HL-60/S4 (cell line): ENCODE measurements around the gene TTC9B.

Source experiments
- in situ Hi-C: fragments of 300-500 bp; cut with MboI; formaldehyde crosslinking; loops from 2 replicates; pipeline ENCODE4 v1.14.3; 2022; ENCODE audit warnings: low sequenced_read_pairs

Gene TTC9B

GRCh38 chr19:40217934-40218890 lies at the start of gene TTC9B:
TTC9B (minus strand) TSS chr19:40218384; CDS start chr19:40218381, 3 bp downstream.
- in situ Hi-C loops: no loop called here

DNA sequence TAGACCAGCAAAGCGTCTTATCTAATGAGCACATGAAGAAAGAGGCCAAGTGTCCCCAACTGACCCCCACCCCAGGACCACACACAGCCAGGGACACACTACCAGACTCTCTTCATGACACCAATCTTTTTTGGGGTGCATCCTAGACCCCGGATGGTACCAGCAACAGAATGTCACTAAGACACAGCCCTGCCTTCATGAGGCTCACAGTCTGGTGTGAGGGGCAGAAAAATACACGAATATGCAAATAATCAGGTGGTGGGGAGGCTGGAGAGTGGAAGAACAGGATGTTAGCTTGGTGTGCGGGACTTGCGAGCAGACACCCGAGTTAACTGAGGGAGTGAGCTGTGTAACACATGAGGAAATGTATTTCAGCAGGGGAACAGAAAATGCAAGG lies 49.4 kb upstream of the TTC9B start:
- in situ Hi-C loops: no loop called here

- in situ Hi-C loops: no loop called here
Observed at GRCh38 chr19:40266912-40267600, 48.9 kb upstream of the TTC9B start.

- in situ Hi-C loops: no loop called here
Observed at GRCh38 chr19:40266119-40266518, 47.9 kb upstream of the TTC9B start.

DNA sequence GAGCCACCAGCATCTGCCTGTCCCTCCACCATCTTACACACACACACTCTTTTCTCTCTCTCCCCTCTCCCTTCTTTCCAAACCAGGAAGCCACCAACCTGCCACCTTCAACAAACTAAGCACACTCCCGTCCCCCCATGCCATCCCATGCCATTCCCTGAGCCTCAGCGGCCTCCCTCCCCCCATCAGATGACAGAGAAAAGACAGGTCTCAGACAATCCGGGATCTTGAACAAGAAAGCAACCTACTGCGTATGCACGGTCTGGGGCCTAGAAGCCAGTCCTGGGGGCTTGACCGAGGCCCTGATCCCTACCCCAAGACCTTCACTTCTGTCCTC lies 47.5 kb upstream of the TTC9B start:
- in situ Hi-C loops: no loop called here

DNA sequence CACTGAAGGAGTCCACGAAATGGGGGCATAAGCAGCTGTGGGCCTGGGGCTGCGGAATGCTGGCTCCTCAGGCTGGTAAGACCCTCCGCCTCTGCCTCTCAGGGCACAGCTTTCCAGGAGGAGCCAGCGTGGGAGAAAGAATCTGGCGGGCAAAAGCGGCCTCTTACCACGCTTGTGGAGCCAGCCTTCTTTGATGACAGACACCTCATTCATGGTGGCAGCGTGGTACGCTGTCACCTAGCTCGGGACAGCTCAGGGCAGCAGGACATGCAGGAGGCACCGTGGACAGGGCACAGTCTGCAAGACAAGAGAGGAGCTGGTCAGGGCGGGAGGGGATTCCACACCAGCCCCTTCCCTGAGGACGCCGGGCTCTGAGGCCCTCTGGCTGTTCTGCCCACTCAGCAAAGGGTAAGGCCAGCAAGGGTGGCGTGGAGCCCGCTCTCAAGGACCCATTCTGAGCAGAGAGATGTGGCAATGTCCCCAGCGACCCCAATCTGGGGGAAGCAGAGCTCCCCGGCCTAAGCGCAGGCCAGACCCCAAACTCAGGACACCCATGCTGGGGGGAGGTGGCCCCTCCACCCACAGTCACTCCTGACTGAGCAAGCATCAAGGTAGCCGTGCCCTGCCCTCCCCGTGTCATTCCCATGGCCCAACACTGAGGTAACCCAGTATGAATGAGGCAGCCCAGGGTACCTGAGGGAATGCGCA lies 47.0 kb upstream of the TTC9B start:
- in situ Hi-C loops: no loop called here

DNA sequence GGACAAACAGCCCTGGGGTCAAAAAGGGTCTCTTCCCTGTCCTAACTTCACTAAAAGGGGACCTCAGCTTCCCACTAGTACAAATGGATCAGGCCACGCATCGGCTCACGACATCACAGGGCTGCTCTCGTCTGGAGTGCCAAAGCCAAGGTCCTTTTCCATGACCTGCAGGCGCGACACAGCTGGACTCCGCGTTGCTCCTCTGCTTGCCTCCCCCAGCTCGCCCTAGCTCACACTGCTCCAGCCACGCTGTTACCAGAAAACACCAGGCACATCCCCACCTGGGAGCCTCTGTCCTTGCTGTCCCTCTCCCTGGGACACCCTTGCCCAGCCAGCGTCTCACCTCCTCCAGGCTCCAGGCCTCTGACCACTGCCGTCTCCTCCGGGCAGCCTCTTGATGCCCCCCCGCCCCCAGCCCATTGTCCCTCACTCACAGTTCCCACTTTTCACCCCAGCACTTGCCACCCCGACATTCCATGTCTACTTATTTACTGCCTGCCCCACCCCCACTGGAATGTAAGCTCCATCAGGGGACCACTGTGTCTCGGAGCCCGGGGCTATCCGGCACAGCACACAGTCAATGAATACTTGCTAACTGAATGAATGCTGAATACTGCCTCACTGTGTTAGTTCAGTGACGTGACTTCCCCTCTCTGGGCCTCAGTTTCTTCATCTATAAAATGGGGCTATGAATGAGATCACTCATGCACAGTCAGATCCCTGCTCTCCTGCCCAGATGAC lies 46.3 kb upstream of the TTC9B start:
- in situ Hi-C loops: no loop called here

DNA sequence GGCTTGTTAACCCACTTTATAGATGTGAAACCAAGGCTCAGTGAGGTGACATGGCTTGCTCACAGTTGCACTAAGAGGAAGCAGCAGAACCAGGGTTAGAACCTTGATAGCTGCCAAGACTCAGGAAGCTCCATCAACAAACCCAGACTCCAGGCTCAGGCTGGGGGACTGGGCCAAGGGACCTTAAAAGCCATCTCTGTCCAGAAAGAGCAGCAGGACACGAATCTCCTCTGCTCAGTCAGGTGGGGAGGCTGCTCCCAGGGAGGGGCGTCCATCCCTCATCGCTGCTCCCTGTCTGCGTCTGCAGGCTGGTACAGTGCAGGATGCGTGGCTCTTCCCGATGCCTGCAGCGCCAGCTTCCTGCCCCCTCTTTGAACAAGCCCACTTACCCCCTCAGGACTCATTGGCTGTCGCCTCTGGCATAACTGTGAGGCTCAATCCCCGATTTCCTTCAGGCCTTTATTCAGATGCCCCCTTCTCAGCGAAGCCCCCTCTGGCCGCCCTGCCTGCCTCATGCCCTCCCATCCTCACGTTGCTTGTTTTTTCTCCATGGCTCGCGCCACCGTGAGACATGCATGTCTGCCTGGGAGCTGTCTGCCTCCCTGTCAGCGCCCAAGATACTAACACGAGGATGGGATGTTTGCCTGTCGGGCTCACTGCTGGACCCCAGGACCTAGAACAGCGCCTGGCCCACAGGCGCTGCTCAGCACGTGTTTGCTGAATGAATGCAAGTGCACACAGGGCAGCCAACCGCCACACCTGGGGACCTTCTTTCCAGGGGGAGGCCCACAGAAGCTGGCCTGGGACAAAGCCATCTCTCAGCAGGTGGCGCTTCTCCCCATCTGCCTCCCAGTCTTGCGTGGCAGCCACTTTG lies 45.5 kb upstream of the TTC9B start:
- in situ Hi-C loops: no loop called here

DNA sequence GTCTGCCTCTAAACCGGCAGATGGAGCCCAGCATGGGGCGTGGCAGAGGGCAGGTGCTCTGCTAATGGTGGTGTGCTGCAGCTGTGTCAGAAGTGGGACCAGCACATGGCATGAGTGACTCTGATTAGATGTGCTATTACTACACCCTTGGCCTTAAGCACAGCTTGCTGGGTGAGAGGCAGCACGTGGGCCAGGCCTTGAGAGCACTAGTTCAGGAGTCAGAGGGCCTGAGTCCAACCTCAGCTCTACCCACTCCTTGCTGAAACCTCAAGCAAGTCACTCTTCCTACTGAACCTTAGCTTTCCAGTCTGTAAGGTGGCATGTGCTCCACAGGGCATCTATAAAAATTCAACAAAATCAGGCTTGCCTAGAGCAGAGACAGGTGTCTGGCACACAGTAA lies 44.2 kb upstream of the TTC9B start:
- in situ Hi-C loops: no loop called here

DNA sequence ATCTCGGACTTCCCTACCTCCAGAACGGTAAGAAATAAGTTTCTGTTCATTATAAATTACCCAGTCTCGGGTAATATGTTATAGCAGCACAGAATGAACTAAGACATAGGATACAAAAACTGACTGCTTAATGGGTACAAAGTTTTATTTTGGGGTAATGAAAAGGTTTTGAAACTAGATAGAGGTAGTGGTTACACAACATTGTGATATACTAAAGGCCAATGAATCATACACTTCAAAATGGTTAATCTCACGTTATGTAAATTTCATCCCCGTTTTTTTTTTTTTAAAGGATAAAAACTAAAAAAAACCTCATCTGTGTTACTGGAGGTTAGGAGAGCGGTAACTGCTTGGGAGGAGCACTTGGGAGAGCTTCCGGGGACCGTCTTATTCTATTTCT lies 43.4 kb upstream of the TTC9B start:
- in situ Hi-C loops: no loop called here

GRCh38 chr19:40257096-40257517 lies 38.9 kb upstream of the TTC9B start:
- in situ Hi-C loops: no loop called here

DNA sequence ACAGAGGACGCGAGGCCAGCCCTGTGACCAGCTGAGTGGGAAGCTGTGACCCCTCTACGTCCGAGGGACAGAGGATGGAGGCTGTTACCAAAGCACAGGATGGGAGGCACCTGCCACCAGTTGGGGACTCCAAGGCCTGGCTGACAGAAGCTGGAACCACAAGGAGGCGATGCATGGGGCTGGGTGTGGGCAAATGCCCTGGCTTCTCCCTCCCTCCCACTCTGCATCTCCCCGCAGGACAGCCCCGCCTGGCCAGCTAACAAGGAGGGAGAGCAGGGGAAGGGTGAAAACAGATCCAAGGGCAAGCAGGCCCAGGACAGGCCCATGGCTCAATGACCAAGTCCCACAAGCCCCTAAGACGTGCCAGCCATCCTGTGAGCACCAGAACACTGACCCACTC lies 38.3 kb upstream of the TTC9B start:
- in situ Hi-C loops: no loop called here

DNA sequence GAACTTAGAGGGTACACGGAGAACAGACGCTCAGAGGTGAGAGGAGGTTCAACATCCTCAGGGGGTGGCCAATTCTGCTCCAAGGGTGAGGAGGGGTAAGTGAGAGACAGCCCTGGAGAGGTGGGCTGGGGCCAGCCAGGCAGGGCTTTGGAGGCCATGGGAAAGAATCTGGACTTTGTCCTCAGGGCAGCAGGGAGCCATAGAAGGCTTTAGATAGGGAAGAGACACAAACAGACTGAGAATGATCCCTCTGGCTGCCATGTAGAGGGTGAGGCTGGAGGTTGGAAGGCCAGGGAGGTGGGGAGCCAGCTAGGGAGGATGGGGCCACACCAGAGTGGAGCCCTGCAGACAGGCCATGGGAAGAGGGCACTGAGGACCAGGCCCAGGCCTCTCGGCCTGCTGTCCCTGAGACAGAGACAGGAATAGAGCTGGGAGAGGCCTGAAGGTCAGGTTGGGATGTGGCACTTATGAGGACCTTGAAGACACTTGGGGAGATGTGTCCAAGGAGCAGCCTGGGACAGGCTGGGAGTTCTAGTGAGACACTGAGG lies 37.5 kb upstream of the TTC9B start:
- in situ Hi-C loops: no loop called here

- in situ Hi-C loops: no loop called here
Observed at GRCh38 chr19:40254714-40255418, 36.7 kb upstream of the TTC9B start.

GRCh38 chr19:40253611-40254092 lies 35.5 kb upstream of the TTC9B start:
- in situ Hi-C loops: no loop called here

- in situ Hi-C loops: no loop called here
Observed at GRCh38 chr19:40252395-40252794, 34.2 kb upstream of the TTC9B start.

DNA sequence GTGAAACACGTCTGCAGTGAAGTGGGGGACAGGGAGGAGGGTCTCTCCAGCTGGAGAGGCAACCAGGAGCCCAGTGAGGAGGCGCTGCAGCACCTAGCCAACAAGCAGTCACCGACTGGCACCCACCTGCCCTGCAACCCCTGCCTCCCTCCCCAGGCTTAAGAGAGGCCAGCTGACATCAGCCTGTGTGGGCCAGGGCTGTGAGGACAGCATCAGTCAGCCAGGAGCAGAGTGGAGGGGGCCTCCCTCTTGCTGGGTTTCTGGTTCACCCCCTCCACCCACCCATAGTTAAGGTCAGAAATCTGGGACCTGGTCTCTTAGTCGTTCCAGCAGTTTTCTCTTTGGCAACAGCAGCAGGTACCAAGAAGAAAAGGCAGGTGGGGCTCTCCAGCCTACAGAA lies 33.8 kb upstream of the TTC9B start:
- in situ Hi-C loops: no loop called here

GRCh38 chr19:40251244-40251643 lies 33.1 kb upstream of the TTC9B start:
- in situ Hi-C loops: no loop called here

GRCh38 chr19:40249781-40250180 lies 31.6 kb upstream of the TTC9B start:
- in situ Hi-C loops: no loop called here
